Naive thymus-derived CD4-positive, alpha-beta T cell (primary cell): ENCODE data around the gene PRKRIP1. TPM values are rescaled to one million over a fixed set of nuclear protein-coding genes. Genes with fewer than 3 reads are reported as not detected.

Experiments
- ATAC-seq: fragments of 150-1000 bp; cut with Tn5 transposase; 2 replicates; pipeline ENCODE4 v1.10.0; 2021; ENCODE audit warnings: mild to moderate bottlenecking, moderate library complexity
- CTCF ChIA-PET: fragments of 350-600 bp; sonication (Branson Sonifier 250); formaldehyde crosslinking; loops from one replicate; lab custom pipeline; 2021; ENCODE audit warnings: antibody characterized with exemption; lab: Charles Lee
- POLR2A ChIA-PET: fragments of 350-600 bp; sonication (Branson Sonifier 250); formaldehyde crosslinking; loops from one replicate; lab custom pipeline; 2021; ENCODE audit warnings: antibody characterized with exemption, inconsistent platforms; lab: Charles Lee
- DNase-seq, 9 donors: peaks; one replicate each; pipeline versions ENCODE4 v3.0.0 to v3.0.0-alpha.2; 2020 to 2022; ENCODE audit warnings: mixed read lengths in 1 of 9
- H3K27ac ChIP-seq: one replicate; pipeline ENCODE4 v1.7.0; 2013; ENCODE audit warnings: mild to moderate bottlenecking, low read depth, low read length, moderate library complexity
- H3K27me3 ChIP-seq, 2 donors: one replicate each; pipeline ENCODE4 v1.7.0; 2013; ENCODE audit warnings: low read length in 2 of 2, mild to moderate bottlenecking in 2 of 2, moderate library complexity in 2 of 2; ENCODE audit not compliant: control insufficient read depth in 2 of 2, insufficient read depth in 2 of 2
- H3K36me3 ChIP-seq, 3 experiments: 1 replicate in 2 of 3; 2 replicates in 1 of 3; pipeline ENCODE4 v1.7.0; 2013; ENCODE audit warnings: low read length in 3 of 3, mild to moderate bottlenecking in 3 of 3, moderate library complexity in 1 of 3; ENCODE audit not compliant: insufficient read depth in 3 of 3, control insufficient read depth in 2 of 3
- H3K4me1 ChIP-seq, 2 donors: one replicate each; pipeline ENCODE4 v1.7.0; 2013; ENCODE audit warnings: low read length in 2 of 2, mild to moderate bottlenecking in 2 of 2, moderate library complexity in 1 of 2; ENCODE audit not compliant: control insufficient read depth in 2 of 2, insufficient read depth in 2 of 2
- H3K4me3 ChIP-seq: 2 replicates; pipeline ENCODE4 v1.7.0; 2013; ENCODE audit warnings: mild to moderate bottlenecking, low read length
- H3K9me3 ChIP-seq, 3 experiments: 1 replicate in 2 of 3; 2 replicates in 1 of 3; pipeline ENCODE4 v1.7.0; 2013; ENCODE audit warnings: low read length in 3 of 3; ENCODE audit not compliant: control insufficient read depth in 2 of 3
- H3K27ac Mint-ChIP-seq, 9 donors: one replicate each; pipeline ENCODE4 v1.8.0; 2020 to 2022; ENCODE audit warnings: mixed read lengths in 9 of 9, mild to moderate bottlenecking in 8 of 9, moderate library complexity in 5 of 9, inconsistent platforms in 2 of 9
- H3K27me3 Mint-ChIP-seq, 5 donors: one replicate each; pipeline ENCODE4 v1.8.0; 2021 to 2022; ENCODE audit warnings: mixed read lengths in 5 of 5, mild to moderate bottlenecking in 1 of 5
- H3K36me3 Mint-ChIP-seq, 5 donors: one replicate each; pipeline ENCODE4 v1.8.0; 2020 to 2022; ENCODE audit warnings: mixed read lengths in 5 of 5, mild to moderate bottlenecking in 3 of 5, inconsistent platforms in 1 of 5
- H3K4me1 Mint-ChIP-seq, 7 donors: one replicate each; pipeline ENCODE4 v1.8.0; 2020 to 2022; ENCODE audit warnings: mixed read lengths in 7 of 7, mild to moderate bottlenecking in 3 of 7, inconsistent platforms in 1 of 7
- H3K4me3 Mint-ChIP-seq, 10 donors: one replicate each; pipeline ENCODE4 v1.8.0; 2020 to 2022; ENCODE audit warnings: mild to moderate bottlenecking in 10 of 10, mixed read lengths in 10 of 10, moderate library complexity in 6 of 10, inconsistent platforms in 2 of 10
- H3K9me3 Mint-ChIP-seq, 11 donors: one replicate each; pipeline ENCODE4 v1.8.0; 2020 to 2022; ENCODE audit warnings: mixed read lengths in 11 of 11, mild to moderate bottlenecking in 4 of 11, inconsistent platforms in 1 of 11, moderate library complexity in 1 of 11
- intact Hi-C, 2 donors: fragments of 100-400 bp; cut with micrococcal nuclease; formaldehyde crosslinking; loops; one replicate each; pipeline ENCODE4 v1.15.1; 2023
- polyA plus RNA-seq, 2 donors: library from polyadenylated mRNA; unstranded; fragments of 300-500 nt; fragmentation: Illumina TruSeq; gene quantifications; one replicate each; pipeline ENCODE4 v1.2.3, GENCODE V29; 2021
- total RNA-seq, 6 experiments: library from RNA in 5 of 6; stranded (reverse) in 5 of 6; gene quantifications; 1 replicate in 5 of 6; 2 replicates in 1 of 6; pipeline ENCODE4 v1.2.3 and lab custom pipeline; 2021 to 2026

PRKRIP1 gene
- total and polyA plus RNA-seq, 7 experiments from 2014 or later, result 15.7 to 58.4 (median 39.6) TPM

GRCh38 chr7:102444961-102445673 lies 49.0 kb downstream of the PRKRIP1 start:
- no peak for DNase-seq
- Histone ChIP-seq H3K9me3 (no peaks in the 10 kb centered on the region), H3K36me3 (peaks cover 0 to 39% (median 0%) of the 10 kb centered on the region in 3 experiments), H3K27me3 (no peaks in the 10 kb centered on the region), H3K4me3 (no peak overlapping the region), H3K4me1 (no peaks in the 10 kb centered on the region), H3K27ac (no peak overlapping the region)
- intact Hi-C loops, result no loop called here
- ATAC-seq, result no peak
- H3K9me3 Mint-ChIP-seq, result no peaks in the 10 kb centered on the region
- peaks cover 0 to 6% (median 2%) of the 10 kb centered on the region in 7 donors for H3K4me1 Mint-ChIP-seq
- ChIA-PET CTCF (interaction anchor here (0.9 kb wide), 1 partner anchor 13 kb away, joined by 3 read pairs; no protein-coding TSS in a partner anchor), POLR2A (interaction anchor here (0.7 to 1.7 kb wide), 4 partner anchors 9 to 32 kb away, joined by 3 to 7 read pairs (median 4); no protein-coding TSS in a partner anchor)
- H3K27ac Mint-ChIP-seq, result peak overlapping the region in 3 of 9 donors; percentile 50 to 73 (median 72)
- no peak overlapping the region for H3K4me3 Mint-ChIP-seq
- H3K27me3 Mint-ChIP-seq, result no peaks in the 10 kb centered on the region
- H3K36me3 Mint-ChIP-seq, result peaks cover 0 to 17% (median 0%) of the 10 kb centered on the region in 5 donors

- Histone ChIP-seq H3K36me3 (peaks cover 0 to 33% (median 0%) of the 10 kb centered on the region in 3 experiments), H3K9me3 (no peaks in the 10 kb centered on the region), H3K27me3 (no peaks in the 10 kb centered on the region), H3K4me1 (no peaks in the 10 kb centered on the region), H3K27ac (no peak overlapping the region), H3K4me3 (no peak overlapping the region)
- Mint-ChIP-seq H3K4me1 (peaks cover 0 to 10% (median 5%) of the 10 kb centered on the region in 7 donors), H3K36me3 (peaks cover 0 to 17% (median 0%) of the 10 kb centered on the region in 5 donors), H3K9me3 (no peaks in the 10 kb centered on the region), H3K4me3 (no peak overlapping the region), H3K27me3 (no peaks in the 10 kb centered on the region), H3K27ac (peak overlapping the region in 4 of 9 donors; percentile 2 to 64 (median 44))
- no peak for DNase-seq
- POLR2A ChIA-PET, result interaction anchor here (1.2 kb wide), 1 partner anchor 10 kb away, joined by 3 read pairs; no protein-coding TSS in a partner anchor
- intact Hi-C loops, result no loop called here
- CTCF ChIA-PET, result interaction anchor here (0.9 kb wide), 1 partner anchor 13 kb away, joined by 3 read pairs; no protein-coding TSS in a partner anchor
- ATAC-seq, result no peak
Measured at GRCh38 chr7:102445674-102446071, 49.5 kb downstream of the PRKRIP1 start.

GRCh38 chr7:102446387-102447156 lies 50.4 kb downstream of the PRKRIP1 start:
- no peaks in the 10 kb centered on the region for H3K9me3 ChIP-seq
- Mint-ChIP-seq H3K27ac (peak overlapping the region in 2 of 9 donors; percentile 50 to 64), H3K4me3 (no peak overlapping the region), H3K36me3 (peaks cover 0 to 16% (median 0%) of the 10 kb centered on the region in 5 donors), H3K27me3 (no peaks in the 10 kb centered on the region), H3K9me3 (no peaks in the 10 kb centered on the region), H3K4me1 (peaks cover 0 to 10% (median 5%) of the 10 kb centered on the region in 7 donors)
- H3K4me1 ChIP-seq, result no peaks in the 10 kb centered on the region
- H3K36me3 ChIP-seq, result peaks cover 0 to 30% (median 0%) of the 10 kb centered on the region in 3 experiments
- no peaks in the 10 kb centered on the region for H3K27me3 ChIP-seq
- DNase-seq (no peak), ATAC-seq (no peak)
- POLR2A ChIA-PET, result interaction anchor here (0.8 kb wide), 1 partner anchor 42 kb away, joined by 4 read pairs; no protein-coding TSS in a partner anchor
- intact Hi-C loops, result no loop called here
- H3K27ac ChIP-seq, result no peak overlapping the region
- no peak overlapping the region for H3K4me3 ChIP-seq
- CTCF ChIA-PET, result interaction anchor here (1.1 to 1.3 kb wide), 2 partner anchors 34 to 42 kb away, joined by 3 to 4 read pairs; no protein-coding TSS in a partner anchor

- Mint-ChIP-seq H3K4me3 (no peak overlapping the region), H3K36me3 (peaks cover 0 to 11% (median 0%) of the 10 kb centered on the region in 5 donors), H3K27me3 (no peaks in the 10 kb centered on the region), H3K4me1 (peaks cover 0 to 10% (median 2%) of the 10 kb centered on the region in 7 donors), H3K27ac (no peak overlapping the region), H3K9me3 (no peaks in the 10 kb centered on the region)
- ATAC-seq (no peak), DNase-seq (no peak)
- no peak overlapping the region for H3K27ac ChIP-seq
- POLR2A ChIA-PET, result no interaction called here
- no peak overlapping the region for H3K4me3 ChIP-seq
- CTCF ChIA-PET, result interaction anchor here (1.1 to 1.7 kb wide), 3 partner anchors 35 to 43 kb away, joined by 3 to 5 read pairs (median 4); no protein-coding TSS in a partner anchor
- H3K36me3 ChIP-seq, result peaks cover 0 to 25% (median 0%) of the 10 kb centered on the region in 3 experiments
- H3K4me1 ChIP-seq, result no peaks in the 10 kb centered on the region
- no peaks in the 10 kb centered on the region for H3K9me3 ChIP-seq
- intact Hi-C loops, result no loop called here
- H3K27me3 ChIP-seq, result no peaks in the 10 kb centered on the region
Measured at GRCh38 chr7:102447311-102447710, 51.1 kb downstream of the PRKRIP1 start.

- Histone ChIP-seq H3K4me3 (no peak overlapping the region), H3K9me3 (no peaks in the 10 kb centered on the region), H3K27me3 (no peaks in the 10 kb centered on the region), H3K36me3 (peaks cover 0 to 25% (median 0%) of the 10 kb centered on the region in 3 experiments), H3K27ac (no peak overlapping the region), H3K4me1 (no peaks in the 10 kb centered on the region)
- Mint-ChIP-seq H3K27ac (peak overlapping the region in 1 of 9 donors; percentile 22), H3K9me3 (no peaks in the 10 kb centered on the region), H3K4me1 (peaks cover 0 to 5% (median 2%) of the 10 kb centered on the region in 7 donors), H3K4me3 (no peak overlapping the region), H3K27me3 (no peaks in the 10 kb centered on the region), H3K36me3 (peaks cover 0 to 11% (median 0%) of the 10 kb centered on the region in 5 donors)
- DNase-seq, result no peak
- intact Hi-C loops, result no loop called here
- POLR2A ChIA-PET, result interaction anchor here (0.7 to 1.7 kb wide), 4 partner anchors 9 to 40 kb away, joined by 3 to 10 read pairs (median 4); no protein-coding TSS in a partner anchor
- ATAC-seq, result no peak
- CTCF ChIA-PET, result interaction anchor here (0.6 to 5.3 kb wide), 9 partner anchors 34 to 1952 kb away, joined by 3 to 32 read pairs (median 5); no protein-coding TSS in a partner anchor
Measured at GRCh38 chr7:102449136-102449535, 53.0 kb downstream of the PRKRIP1 start.

GRCh38 chr7:102450242-102450641 lies 54.1 kb downstream of the PRKRIP1 start:
- Histone ChIP-seq H3K4me1 (no peaks in the 10 kb centered on the region), H3K27me3 (no peaks in the 10 kb centered on the region), H3K36me3 (peaks cover 0 to 26% (median 0%) of the 10 kb centered on the region in 3 experiments), H3K27ac (no peak overlapping the region), H3K9me3 (no peaks in the 10 kb centered on the region), H3K4me3 (no peak overlapping the region)
- peaks cover 0 to 5% (median 2%) of the 10 kb centered on the region in 7 donors for H3K4me1 Mint-ChIP-seq
- intact Hi-C loops, result loop anchor here (1.0 kb wide), 3 partner anchors 38 to 171 kb away; no protein-coding TSS in a partner anchor
- peak in 7 of 9 donors; percentile 50 to 65 (median 57) for DNase-seq
- ChIA-PET CTCF (interaction anchor here (0.6 to 5.3 kb wide), 15 partner anchors 13 to 1814 kb away, joined by 3 to 32 read pairs (median 4); partner anchors contain the start of gene PRKRIP1), POLR2A (interaction anchor here (0.5 to 2.0 kb wide), 9 partner anchors 11 to 47 kb away, joined by 3 to 10 read pairs (median 3); no protein-coding TSS in a partner anchor)
- H3K27me3 Mint-ChIP-seq, result no peaks in the 10 kb centered on the region
- ATAC-seq, result peak; percentile 91
- no peak overlapping the region for H3K4me3 Mint-ChIP-seq
- no peaks in the 10 kb centered on the region for H3K9me3 Mint-ChIP-seq
- peak overlapping the region in 5 of 9 donors; percentile 36 to 75 (median 62) for H3K27ac Mint-ChIP-seq
- H3K36me3 Mint-ChIP-seq, result peaks cover 0 to 6% (median 0%) of the 10 kb centered on the region in 5 donors
